Endothelial cell of umbilical vein (primary cell): Measurements from ENCODE around the gene SLC7A10. TPM values are rescaled to one million over a fixed set of nuclear protein-coding genes. Genes with fewer than 3 reads are reported as not detected.

ENCODE experiments used
- BruUV-seq: library from RNA; stranded (reverse); fragments of 400-500 nt; replicated peaks from 2 replicates; lab custom pipeline; 2021; lab: Mats Ljungman, UMichigan
- CTCF ChIA-PET: fragments of 300-600, 350-600 bp; sonication (Branson Sonifier 250); formaldehyde crosslinking; loops from one replicate; lab custom pipeline; 2021; ENCODE audit warnings: antibody characterized with exemption, inconsistent platforms; lab: Charles Lee
- POLR2A ChIA-PET: fragments of 300-600, 350-600 bp; sonication (Branson Sonifier 250); formaldehyde crosslinking; loops from one replicate; lab custom pipeline; 2021; ENCODE audit warnings: antibody characterized with exemption, inconsistent platforms; lab: Charles Lee
- DNase-seq: peaks from one replicate; pipeline ENCODE4 v3.0.0-alpha.2; 2011; ENCODE audit warnings: low read depth, low spot score
- FAIRE-seq: peaks from 2 replicates; lab custom pipeline; 2011; peaks lifted over from hg19 to GRCh38; lab: Jason Lieb, UNC
- H2AFZ ChIP-seq: 2 replicates; pipeline ENCODE4 v1.6.0; 2012; ENCODE audit warnings: low read depth, low read length, control low read depth, inconsistent platforms
- H3K27ac ChIP-seq: 2 replicates; pipeline ENCODE4 v1.5.1; 2011; ENCODE audit warnings: low read depth, mild to moderate bottlenecking, control low read depth, low read length, moderate library complexity; ENCODE audit not compliant: insufficient read depth
- H3K27me3 ChIP-seq, 2 experiments: 2 replicates each; pipeline versions ENCODE4 v1.6.0 to v1.6.1; 2011; ENCODE audit warnings: low read length in 2 of 2, mixed read lengths in 1 of 2; ENCODE audit not compliant: control insufficient read depth in 2 of 2, insufficient read depth in 2 of 2
- H3K36me3 ChIP-seq, 2 experiments: 2 replicates in 1 of 2; 3 replicates in 1 of 2; pipeline ENCODE4 v1.5.1; 2011; ENCODE audit warnings: low read length in 2 of 2, mild to moderate bottlenecking in 1 of 2, moderate library complexity in 1 of 2; ENCODE audit not compliant: control insufficient read depth in 2 of 2, insufficient read depth in 2 of 2; ENCODE audit errors: extremely low read depth in 1 of 2
- H3K4me1 ChIP-seq: 3 replicates; pipeline ENCODE4 v1.5.1; 2011; ENCODE audit warnings: mild to moderate bottlenecking, low read length; ENCODE audit not compliant: control insufficient read depth, insufficient read depth; ENCODE audit errors: extremely low read depth
- H3K4me2 ChIP-seq: 2 replicates; pipeline ENCODE4 v1.6.1; 2011; ENCODE audit warnings: low read length, control low read depth, mixed read lengths; ENCODE audit not compliant: insufficient read depth
- H3K4me3 ChIP-seq, 3 experiments: fragments of 200-600 bp in 1 of 3; sonication (generic), shearing (Covaris generic) in 1 of 3; replicated peaks in 1 of 3; 2 replicates each; pipeline ENCODE4 v1.5.1; 2011 to 2016; ENCODE audit warnings: control low read depth in 3 of 3, low read length in 3 of 3, mild to moderate bottlenecking in 2 of 3, inconsistent platforms in 1 of 3, low read depth in 1 of 3, moderate library complexity in 1 of 3; ENCODE audit not compliant: insufficient read depth in 1 of 3
- H3K79me2 ChIP-seq: 2 replicates; pipeline ENCODE4 v1.6.0; 2012; ENCODE audit warnings: low read length, inconsistent platforms; ENCODE audit not compliant: control insufficient read depth, insufficient read depth
- H3K9ac ChIP-seq: replicated peaks from 2 replicates; pipeline ENCODE3; 2011; ENCODE audit warnings: low read length, control low read depth; ENCODE audit not compliant: insufficient read depth; ENCODE audit errors: extremely low read depth
- H3K9me1 ChIP-seq: replicated peaks from 3 replicates; pipeline ENCODE4 v1.6.0; 2011; ENCODE audit warnings: mild to moderate bottlenecking, low read length; ENCODE audit not compliant: control insufficient read depth, insufficient read depth; ENCODE audit errors: extremely low read depth
- H3K9me3 ChIP-seq: replicated peaks from 2 replicates; pipeline ENCODE4 v1.5.1; 2012; ENCODE audit warnings: low read length, inconsistent platforms; ENCODE audit not compliant: control insufficient read depth, insufficient read depth
- H4K20me1 ChIP-seq: replicated peaks from 2 replicates; pipeline ENCODE3; 2011; ENCODE audit warnings: mild to moderate bottlenecking, low read length; ENCODE audit not compliant: control insufficient read depth, insufficient read depth; ENCODE audit errors: extremely low read depth
- CTCF ChIP-seq, 2 donors: IDR thresholded peaks; 1 replicate in 1 of 2; 2 replicates in 1 of 2; pipeline ENCODE4 v1.5.1; 2011; ENCODE audit warnings: low read length in 2 of 2, mild to moderate bottlenecking in 2 of 2, moderate library complexity in 2 of 2, control low read depth in 1 of 2, inconsistent platforms in 1 of 2, low read depth in 1 of 2; ENCODE audit not compliant: insufficient read depth in 1 of 2; ENCODE audit errors: extremely low read depth in 1 of 2
- EZH2 ChIP-seq: IDR thresholded peaks from 2 replicates; pipeline ENCODE4 v1.6.1; 2012; ENCODE audit warnings: borderline replicate concordance, low read depth, mild to moderate bottlenecking, moderate library complexity, low read length, inconsistent platforms; ENCODE audit not compliant: severe bottlenecking
- FOS ChIP-seq: IDR thresholded peaks from 2 replicates; pipeline ENCODE4 v1.6.1; 2011; ENCODE audit warnings: mild to moderate bottlenecking, low read length, moderate library complexity, borderline replicate concordance; ENCODE audit not compliant: insufficient read depth
- GATA2 ChIP-seq: IDR thresholded peaks from 2 replicates; pipeline ENCODE4 v1.7.0; 2011; ENCODE audit warnings: low read depth, mild to moderate bottlenecking, moderate library complexity, mixed read lengths, low read length; ENCODE audit not compliant: insufficient read length, insufficient read depth
- JUN ChIP-seq: IDR thresholded peaks from 2 replicates; pipeline ENCODE4 v1.6.1; 2011; ENCODE audit warnings: borderline replicate concordance, low read depth; ENCODE audit not compliant: insufficient read length, insufficient read depth
- MAX ChIP-seq: IDR thresholded peaks from 2 replicates; pipeline ENCODE4 v1.6.1; 2011; ENCODE audit not compliant: insufficient read depth, insufficient read length
- MYC ChIP-seq: IDR thresholded peaks from one replicate; pipeline ENCODE4 v1.6.1; 2011; ENCODE audit warnings: mild to moderate bottlenecking, low read depth, low read length
- POLR2A ChIP-seq: IDR thresholded peaks from 2 replicates; pipeline ENCODE4 v1.6.1; 2012; ENCODE audit warnings: low read depth, mild to moderate bottlenecking, control low read depth, low read length
- POLR2AphosphoS5 ChIP-seq: IDR thresholded peaks from 2 replicates; pipeline ENCODE4 v1.6.1; 2012; ENCODE audit warnings: low read depth, mild to moderate bottlenecking, control low read depth, low read length, moderate library complexity; ENCODE audit not compliant: insufficient read depth
- dilution Hi-C: fragments of 300-500 bp; cut with MboI; formaldehyde crosslinking; loops from one replicate; pipeline ENCODE4 v1.15.0; 2019; ENCODE audit warnings: low sequenced_read_pairs; ENCODE audit not compliant: extremely low pct_ligation_motif_present
- intact Hi-C: fragments of 100-400 bp; cut with micrococcal nuclease; formaldehyde crosslinking; loops from one replicate; pipeline ENCODE4 v1.10.0; 2022
- polyA plus RNA-seq, 4 experiments: library from polyadenylated mRNA; depleted of rRNA in 3 of 4; stranded (reverse) in 3 of 4; unstranded in 1 of 4; fragments of >200 nt; gene quantifications; 2 replicates each; pipeline versions ENCODE4 v1.2.1 to v1.2.3, GENCODE V29; 2011 to 2012; ENCODE audit warnings: missing spikeins in 1 of 4
- total RNA-seq: library from RNA; stranded (reverse); gene quantifications from 2 replicates; pipeline ENCODE4 v1.2.3, GENCODE V29; 2021

SLC7A10 gene
- total and polyA plus RNA-seq, 2 donors (not counting 3 experiments of a cell fraction or from before 2014, with no cell fraction given) = not detected

GRCh38 chr19:33219261-33219815, 6.3 kb downstream of the SLC7A10 start:
- ChIA-PET CTCF (interaction anchor here (0.5 kb wide), 1 partner anchor 10 kb away, joined by 3 read pairs; no protein-coding TSS in a partner anchor), POLR2A (no interaction called here)
- H3K79me2 ChIP-seq = no peaks in the 10 kb centered on the region
- intact Hi-C loops = no loop called here
- no peaks in the 10 kb centered on the region for H3K9me3 ChIP-seq
- BruUV-seq = no TSS peak
- H2AFZ ChIP-seq = no peak overlapping the region
- no peaks in the 10 kb centered on the region for H4K20me1 ChIP-seq
- no peak for TF ChIP-seq POLR2A
- no peak for TF ChIP-seq CTCF (IDR thresholded peaks at IDR 0.05; ENCODE audit: extremely low read depth in 1 of 2, insufficient read depth in 1 of 2, low read depth in 1 of 2, low read length in 2 of 2)
- no peak for TF ChIP-seq MYC
- TF ChIP-seq GATA2 = no peak
- TF ChIP-seq JUN = no peak
- no peak for TF ChIP-seq POLR2AphosphoS5
- TF ChIP-seq EZH2 = no peak
- TF ChIP-seq FOS = no peak
- no peak for TF ChIP-seq MAX
- no peaks in the 10 kb centered on the region for H3K36me3 ChIP-seq
- H3K27me3 ChIP-seq = peaks cover 2 to 3% of the 10 kb centered on the region in 2 experiments
- no peak overlapping the region for H3K4me2 ChIP-seq
- no peak overlapping the region for H3K9ac ChIP-seq
- no peaks in the 10 kb centered on the region for H3K9me1 ChIP-seq
- H3K4me1 ChIP-seq = no peaks in the 10 kb centered on the region
- no peak for FAIRE-seq
- no peak for DNase-seq
- H3K27ac ChIP-seq = no peak overlapping the region
- H3K4me3 ChIP-seq = no peak overlapping the region
- dilution Hi-C loops = no loop called here
